NCI-H524 treated with DMSO at 0.1 percent for 48 hours (cell line): ENCODE data around the gene TBKBP1.
"Not testable (repeated sequence)": the region's sequence is repeated elsewhere in the genome, so short reads cannot be mapped to it uniquely, and the experiment has no call there.

Experiments
- DNase-seq: peaks from one replicate; lab custom pipeline; 2025; lab: John Stamatoyannopoulos, UW

Gene TBKBP1

GRCh38 chr17:47676510-47677165 lies 17.3 kb upstream of the TBKBP1 start:
- DNase-seq: no peak

- no peak for DNase-seq
Observed at GRCh38 chr17:47678196-47678595, 15.8 kb upstream of the TBKBP1 start.

DNA sequence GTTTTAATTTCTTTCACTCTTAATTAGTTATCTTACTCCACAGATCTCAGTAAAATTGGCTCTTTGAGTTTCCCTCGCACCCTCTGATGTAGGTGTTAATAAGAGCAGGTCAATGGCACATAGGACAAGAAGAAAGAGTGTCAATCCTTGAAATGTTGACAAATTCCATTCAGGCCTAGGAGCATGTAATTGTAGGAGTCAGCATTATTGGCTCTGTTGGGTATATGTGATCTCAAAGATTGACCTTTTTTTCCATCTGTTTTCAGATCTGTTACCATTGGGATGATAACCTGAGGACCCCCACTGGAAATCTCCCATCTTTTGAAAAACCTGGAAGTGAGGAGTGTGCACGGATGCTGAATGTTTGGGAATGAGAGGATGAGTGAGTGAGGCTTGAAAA lies 11.8 kb upstream of the TBKBP1 start:
- DNase-seq: no peak

- DNase-seq: not testable (repeated sequence)
Observed at GRCh38 chr17:47682727-47683126, 11.2 kb upstream of the TBKBP1 start.

GRCh38 chr17:47684025-47684424 lies 9.9 kb upstream of the TBKBP1 start:
- DNase-seq: no peak

GRCh38 chr17:47684535-47685193 lies 9.3 kb upstream of the TBKBP1 start:
- DNase-seq: no peak

GRCh38 chr17:47685556-47686275 lies 8.2 kb upstream of the TBKBP1 start:
- no peak for DNase-seq

- DNase-seq: no peak
Observed at GRCh38 chr17:47686276-47686635, 7.7 kb upstream of the TBKBP1 start.

DNA sequence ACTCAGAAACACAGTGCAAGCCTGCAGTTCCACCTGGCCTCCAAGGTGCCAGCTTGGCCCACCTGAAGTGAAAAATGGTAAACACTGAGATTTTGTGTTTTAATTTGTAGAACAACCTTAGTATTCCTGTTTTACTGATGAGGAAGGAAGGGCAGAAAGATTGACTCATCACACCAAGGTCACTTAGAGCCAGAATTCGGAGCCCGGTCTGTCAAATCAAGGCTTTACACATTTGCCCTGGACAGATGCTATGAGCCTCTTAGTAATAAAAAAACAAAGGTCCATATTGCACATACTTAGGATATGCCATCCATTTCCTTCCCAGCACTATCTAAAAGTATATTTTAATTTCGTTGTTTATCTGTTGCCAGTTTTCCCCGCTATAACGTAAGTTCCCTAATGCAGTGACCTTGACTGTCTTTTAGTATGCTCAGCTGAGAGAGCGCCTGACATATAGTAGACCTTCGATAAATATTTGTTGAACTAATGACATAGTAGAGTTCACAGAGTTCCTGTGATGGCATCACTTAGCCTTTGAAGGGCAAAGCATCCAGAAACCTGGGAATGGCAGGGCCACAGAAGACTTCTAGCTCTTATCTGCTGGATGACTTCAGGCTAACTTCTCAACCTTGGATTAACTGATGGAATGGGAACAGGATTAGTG lies 7.2 kb upstream of the TBKBP1 start:
- DNase-seq: no peak

DNA sequence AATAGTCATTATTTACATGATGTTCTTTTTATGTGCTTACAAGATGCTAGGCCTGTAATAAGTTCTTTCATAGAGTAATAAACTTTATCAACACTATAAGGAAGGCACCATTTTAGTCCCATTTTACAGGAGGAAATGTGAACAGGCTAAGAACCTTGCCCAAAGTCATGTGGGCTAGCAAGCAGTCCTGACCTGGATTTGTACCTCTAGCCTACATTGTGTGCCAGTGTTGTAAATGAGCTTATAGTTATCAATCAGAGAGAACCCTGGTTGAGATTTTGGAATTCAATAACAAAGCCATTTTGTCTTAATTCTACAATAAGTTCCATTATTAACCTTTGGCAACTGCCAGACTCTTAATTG lies 6.7 kb upstream of the TBKBP1 start:
- no peak for DNase-seq

GRCh38 chr17:47687748-47688147 lies 6.2 kb upstream of the TBKBP1 start:
- DNase-seq: no peak

DNA sequence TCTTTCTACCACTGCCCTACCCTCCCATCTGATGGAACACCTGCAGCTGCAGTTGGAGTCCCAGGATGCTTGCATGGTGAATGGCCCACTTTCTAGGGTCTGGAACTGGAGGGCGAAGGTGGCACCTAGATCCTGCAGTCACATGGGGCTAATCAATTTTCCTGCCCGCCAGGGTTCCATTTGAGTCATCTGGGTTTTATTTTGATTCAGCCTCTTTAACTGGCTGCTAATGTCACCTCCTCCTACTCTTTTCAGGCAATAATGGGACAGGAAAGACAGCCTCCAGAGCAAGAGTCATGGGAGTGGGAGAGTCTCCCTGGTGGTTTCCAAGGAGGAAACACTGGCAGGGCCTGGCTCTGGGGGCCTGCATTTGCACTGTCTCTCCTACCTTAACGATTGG lies 3.8 kb upstream of the TBKBP1 start:
- DNase-seq: no peak

DNA sequence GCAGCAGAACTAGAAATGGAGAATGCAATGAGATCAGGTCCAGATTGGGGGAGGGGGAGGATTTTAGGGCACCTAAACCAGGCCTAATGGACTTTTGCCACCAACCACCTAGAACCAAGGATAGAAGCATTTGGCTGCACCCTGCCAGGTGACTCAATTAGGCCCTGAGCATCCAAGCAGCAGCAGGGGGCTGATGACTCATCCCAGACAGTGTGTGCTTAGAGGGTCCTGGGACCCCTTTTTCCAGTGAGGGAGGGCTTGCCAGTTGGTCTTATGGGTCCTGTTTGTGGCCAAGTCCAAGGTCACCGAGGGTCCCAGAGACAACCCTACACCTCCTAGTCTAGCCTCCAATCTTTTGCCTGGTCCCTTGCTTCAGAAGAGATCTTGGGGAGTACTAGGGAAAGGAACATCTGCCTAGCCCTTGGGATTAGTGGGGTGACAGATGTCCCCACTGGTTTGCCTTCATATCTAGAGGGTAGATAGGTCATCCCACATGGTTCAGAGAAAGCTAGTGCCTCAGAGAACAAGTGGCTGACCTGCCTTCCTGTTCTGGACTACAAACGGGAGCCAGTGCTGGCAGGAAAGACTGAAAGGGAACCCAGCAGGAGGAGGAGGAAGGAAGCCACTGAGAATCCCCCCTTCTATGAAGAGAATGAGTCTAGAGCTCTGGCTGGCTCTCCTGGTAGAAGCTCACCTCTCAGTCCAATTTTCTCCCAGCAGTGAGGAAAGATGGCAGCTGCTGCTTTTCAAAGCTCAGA lies 1.6 kb upstream of the TBKBP1 start:
- DNase-seq: peak; percentile 50

DNA sequence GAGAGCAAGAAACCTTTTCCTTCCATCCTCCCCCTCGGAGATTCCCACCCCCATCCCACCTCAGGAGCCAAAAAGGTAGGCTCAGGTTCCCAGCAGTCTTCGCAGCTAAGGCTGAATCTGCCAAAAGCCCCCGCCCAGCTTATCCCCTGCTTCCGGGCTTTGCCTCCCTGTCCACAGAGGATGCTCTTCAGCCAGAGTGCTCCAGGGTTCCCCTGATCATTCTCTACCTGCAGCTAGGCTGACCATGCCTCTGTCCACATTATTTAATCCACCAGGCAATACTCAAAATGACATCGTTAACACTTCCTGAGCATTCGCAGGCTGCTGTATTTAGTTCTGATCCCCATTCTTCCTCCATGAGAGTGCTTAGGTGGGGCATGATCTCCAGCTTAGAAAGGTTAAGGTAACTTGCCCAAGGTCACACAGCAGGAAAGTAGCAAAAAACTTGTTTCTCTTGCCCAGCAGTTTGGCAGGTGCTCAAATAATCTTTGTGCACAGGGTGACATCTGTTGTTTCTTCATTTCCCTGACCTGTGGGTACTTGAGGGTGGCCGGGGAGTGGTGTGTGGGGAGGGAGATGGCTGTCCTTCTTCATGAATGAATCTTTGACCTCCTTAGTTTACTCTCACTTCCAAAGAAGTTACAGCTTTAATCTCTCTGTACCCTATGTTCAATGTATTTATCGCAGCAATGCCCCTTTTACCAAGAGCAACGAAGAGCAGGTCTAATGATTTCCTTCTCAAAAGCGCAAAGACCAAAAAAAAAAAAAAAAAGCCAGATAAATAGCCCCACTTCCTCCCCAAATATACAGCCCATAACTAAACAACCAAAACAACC lies 848 bp upstream of the TBKBP1 start:
- DNase-seq: peak; percentile 66

DNA sequence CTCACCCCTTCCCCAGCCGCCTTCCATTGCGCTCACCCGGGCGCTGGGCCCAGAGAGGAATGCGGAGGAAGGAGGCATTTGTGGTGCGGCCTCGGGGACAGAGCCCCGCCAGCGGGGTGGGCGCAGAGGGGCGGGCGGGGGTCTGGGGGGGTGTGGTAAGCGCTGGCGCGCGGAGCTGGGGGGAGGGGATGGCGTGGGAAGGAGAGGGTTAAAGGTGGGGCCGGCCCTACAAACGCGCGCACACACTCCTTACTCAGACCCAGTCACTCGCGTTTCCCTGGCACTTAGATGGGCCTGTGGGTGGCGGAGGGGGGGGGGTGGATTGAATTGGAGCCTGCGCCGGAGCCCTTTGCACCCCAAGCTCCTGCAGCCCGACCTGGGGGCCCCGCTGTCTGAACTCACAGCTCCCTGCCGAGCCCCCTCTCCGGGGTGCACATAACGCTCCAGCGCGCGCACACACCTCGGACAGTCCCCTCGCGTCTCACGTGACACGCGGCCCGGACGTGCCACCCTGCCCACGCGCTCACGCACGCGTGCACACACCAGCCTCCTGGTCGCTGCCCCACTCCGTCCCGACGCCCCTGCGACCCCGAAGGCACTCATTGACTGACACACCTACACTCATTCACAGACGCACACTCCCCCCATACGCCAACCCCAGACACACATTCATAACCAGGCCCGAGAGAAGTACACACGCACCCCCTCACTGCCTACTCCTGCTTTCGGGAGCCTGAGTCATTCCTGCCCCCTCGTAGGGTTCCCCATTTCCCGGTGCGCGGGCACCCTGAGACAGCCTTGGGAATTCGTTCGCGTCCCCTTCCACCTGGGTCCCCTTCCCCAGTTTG lies 844 bp downstream of the TBKBP1 start:
- DNase-seq: no peak

- DNase-seq: no peak
Observed at GRCh38 chr17:47695429-47696376, 1.7 kb downstream of the TBKBP1 start.

GRCh38 chr17:47696717-47697642 lies 3.0 kb downstream of the TBKBP1 start:
- DNase-seq: no peak
